NCI-H1436 treated with DMSO at 0.1 percent for 48 hours (cell line): ENCODE results near the gene ATRIP.
"Not testable (repeated sequence)": the region's sequence is repeated elsewhere in the genome, so short reads cannot be mapped to it uniquely, and the experiment has no call there.

Experiments used
- DNase-seq: peaks from one replicate; lab custom pipeline; 2025; lab: John Stamatoyannopoulos, UW

Gene ATRIP

DNA sequence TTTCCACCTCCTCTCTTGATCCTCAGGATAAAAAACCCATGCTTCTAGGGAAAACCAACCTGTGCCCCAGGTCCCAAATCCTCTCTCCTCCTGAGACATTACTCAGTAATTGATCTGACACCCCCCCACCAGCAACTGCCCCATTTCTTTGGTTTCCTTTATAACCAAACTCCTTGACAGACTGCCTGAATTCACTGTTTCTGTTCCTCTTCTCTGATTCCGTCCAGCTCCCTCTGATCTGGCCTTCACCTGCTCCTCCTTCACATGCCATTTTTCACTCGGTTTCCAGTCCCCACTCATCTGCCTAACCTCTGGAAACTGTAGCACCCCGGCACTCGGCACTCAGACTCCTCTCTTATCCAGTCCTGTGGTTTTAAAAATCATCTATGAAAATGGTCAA lies 8.7 kb upstream of the ATRIP start:
- no peak for DNase-seq

DNA sequence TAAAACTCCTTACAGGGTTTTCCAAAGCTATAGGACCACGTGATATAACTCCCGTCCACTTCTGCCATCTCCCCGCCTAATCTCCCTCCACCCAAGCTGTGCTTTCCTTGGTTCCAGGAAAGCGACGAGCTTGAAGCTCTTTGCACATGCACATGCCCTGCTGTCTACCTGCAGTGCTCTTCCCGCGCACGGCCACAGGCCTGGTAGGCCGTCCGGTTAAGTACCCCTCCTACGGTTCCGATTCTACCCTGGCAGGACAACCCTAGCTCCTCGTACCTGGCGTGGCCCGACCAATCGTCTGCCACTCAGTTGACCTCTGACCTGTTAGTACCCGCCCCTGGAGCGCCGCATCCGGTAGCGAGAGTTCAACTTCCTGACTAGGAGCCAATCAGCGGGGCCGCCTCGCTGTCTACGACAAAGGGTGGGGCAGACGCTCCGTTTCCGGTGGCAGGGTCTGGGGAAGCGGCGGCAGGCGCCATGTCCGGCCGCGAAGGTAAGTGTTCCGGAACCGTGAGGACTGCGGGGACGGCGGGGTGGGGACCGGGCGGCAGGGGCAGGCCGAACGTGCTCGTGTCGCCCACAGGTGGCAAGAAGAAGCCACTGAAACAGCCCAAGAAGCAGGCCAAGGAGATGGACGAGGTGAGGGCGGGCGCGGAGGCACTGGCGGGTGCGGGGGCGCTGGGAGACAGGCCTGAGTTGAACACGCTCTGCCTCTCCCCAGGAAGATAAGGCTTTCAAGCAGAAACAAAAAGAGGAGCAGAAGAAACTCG lies 6.5 kb upstream of the ATRIP start, which contains the start of the genes CCDC51 and TMA7:
TSS of gene CCDC51 (minus strand) at position 300 of the 770 bp plus-strand sequence. CDS start 4,991 bp downstream, outside the sequence.
TSS of gene TMA7 (plus strand) at position 438 of the 770 bp plus-strand sequence. CDS start at position 478, 40 bp downstream.
- DNase-seq = peak; percentile 75

DNA sequence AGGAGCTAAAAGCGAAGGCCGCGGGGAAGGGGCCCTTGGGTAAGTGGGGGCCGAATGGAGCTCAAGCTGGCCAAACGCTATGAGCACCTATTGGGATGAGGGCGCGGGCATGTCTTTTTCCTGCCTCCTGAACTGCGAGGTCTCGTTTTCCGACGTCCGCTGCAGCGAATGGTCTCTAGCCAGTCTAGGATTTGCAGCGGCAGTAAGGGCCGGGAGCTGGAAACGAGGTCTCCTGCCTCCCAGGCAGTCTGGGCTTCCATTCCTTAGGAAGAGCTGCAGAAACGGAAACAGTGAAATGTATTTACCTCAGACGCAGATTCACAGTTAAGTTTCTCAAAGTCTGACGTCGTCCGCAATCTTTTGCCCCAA lies 6.0 kb upstream of the ATRIP start:
- DNase-seq = no peak

DNA sequence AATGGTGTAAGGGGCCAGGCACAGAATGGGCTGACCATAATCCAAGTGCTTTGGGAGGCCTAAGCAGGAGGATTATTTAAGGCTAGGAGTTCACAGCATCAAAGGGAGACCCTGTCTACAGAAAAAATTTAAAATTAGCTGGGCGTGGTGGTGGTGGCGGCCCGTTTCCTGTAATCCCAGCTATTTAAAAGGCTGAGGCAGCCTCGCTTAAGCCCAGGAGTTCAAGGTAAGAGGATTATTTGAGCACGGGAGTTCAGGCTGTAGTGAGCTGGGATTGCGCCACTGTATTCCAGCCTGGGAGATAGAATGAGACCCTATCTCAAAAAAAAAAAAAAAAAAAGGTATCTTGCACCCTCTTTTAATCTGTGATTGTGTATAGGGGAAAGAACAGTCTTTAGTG lies 4.6 kb upstream of the ATRIP start:
- no peak for DNase-seq

DNA sequence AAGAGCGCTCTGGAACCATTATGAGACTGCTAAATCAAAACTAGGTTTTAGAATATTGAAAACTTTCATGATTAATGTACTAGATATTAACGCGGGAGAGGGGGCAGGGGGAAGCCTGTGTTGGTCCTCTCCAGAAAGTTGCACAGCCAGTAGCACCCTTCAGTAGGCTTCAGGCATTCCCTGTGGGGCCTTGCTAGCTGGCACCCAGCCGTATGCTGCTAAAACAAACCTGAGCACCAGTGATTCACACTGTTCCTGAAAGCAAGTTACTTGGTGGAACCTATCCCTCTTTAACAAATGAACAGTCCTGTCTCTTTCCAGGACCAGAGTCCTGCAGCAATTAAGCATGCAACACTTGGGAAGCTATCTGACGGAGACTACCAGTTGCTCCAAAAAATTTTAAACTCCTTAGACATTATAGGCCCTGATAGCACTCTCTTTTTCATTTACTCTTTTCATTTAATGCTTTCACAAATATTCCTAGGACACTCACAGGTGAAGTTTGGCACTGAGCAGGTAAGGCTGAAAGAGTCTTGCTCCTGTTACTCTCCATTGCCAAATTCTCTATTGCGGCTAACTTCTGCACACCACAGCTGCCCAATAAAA lies 1.2 kb upstream of the ATRIP start:
- DNase-seq = no peak

DNA sequence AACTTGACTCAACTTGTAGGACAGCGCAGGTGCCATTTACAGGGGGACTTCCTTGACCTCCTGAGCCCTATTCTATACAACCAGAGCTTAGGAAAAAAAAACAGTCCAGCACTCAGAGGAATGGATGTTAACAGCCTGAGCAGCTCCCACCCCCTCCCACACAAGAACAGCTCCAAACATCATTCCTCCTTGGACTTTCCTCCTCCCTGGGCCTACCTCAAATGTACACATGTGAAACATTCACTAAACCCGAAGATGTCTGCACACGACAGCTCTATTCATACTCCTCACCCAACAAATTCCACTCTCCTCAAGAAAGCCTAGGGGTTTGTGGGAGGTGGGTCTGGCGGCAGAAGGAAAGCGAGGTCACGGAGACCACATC lies 503 bp upstream of the ATRIP start:
- no peak for DNase-seq

DNA sequence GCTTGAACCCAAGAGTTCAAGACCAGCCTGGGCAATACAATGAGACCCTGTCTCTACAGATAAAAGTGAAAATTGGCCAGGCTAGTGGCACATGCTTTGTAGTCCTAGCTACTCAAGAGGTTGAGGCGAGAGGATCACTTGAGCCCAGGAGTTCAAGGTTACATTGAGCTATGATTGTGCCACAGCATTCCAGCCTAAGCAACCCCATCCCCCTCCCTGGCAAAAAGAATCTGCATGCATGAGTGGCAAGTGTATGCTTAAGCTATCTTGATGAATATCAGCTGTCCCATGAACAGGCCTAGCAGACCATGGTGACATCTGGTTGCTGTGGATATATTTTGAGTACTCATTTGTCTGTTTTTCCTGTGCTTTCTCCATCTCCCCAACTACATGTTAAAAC lies 4.7 kb downstream of the ATRIP start:
- DNase-seq = no peak

DNA sequence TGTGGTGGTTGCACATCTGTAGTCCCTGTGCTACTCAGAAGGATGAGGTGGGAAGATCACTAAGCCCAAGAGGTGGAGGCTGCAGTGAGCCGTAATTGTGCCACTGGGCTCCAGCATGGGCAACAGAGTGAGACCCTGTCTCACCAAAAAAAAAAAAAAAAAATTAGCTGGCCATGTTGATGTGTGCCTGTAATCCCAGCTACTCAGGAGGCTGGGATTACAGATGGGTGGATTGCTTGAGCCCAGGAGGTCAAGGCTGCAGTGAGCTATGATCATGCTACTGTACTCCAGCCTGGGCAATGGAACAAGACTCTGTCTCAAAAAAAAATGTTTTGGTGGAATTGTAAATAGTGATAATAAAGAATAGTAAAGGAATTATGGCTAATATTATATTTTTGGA lies 9.9 kb downstream of the ATRIP start:
- no peak for DNase-seq

DNA sequence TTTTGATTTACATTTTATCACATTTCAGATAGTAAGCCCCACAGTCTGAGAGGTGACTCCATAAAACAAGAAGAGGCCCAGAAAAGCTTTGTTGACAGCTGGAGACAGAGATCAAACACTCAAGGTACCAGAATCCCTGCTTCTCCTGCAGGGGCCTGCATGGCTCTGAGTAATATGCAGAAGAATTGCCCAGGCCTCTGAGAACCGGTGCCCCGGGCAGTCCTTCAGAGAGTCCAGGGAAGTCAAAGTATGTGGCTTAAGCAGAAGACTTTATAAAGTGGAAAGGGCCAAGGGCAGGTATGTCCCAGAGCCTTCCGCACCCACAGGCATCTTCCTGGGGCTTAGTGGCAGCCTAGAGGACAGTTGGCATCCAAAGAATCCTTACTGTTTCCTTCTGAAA lies 12.8 kb downstream of the ATRIP start:
- DNase-seq = no peak

DNA sequence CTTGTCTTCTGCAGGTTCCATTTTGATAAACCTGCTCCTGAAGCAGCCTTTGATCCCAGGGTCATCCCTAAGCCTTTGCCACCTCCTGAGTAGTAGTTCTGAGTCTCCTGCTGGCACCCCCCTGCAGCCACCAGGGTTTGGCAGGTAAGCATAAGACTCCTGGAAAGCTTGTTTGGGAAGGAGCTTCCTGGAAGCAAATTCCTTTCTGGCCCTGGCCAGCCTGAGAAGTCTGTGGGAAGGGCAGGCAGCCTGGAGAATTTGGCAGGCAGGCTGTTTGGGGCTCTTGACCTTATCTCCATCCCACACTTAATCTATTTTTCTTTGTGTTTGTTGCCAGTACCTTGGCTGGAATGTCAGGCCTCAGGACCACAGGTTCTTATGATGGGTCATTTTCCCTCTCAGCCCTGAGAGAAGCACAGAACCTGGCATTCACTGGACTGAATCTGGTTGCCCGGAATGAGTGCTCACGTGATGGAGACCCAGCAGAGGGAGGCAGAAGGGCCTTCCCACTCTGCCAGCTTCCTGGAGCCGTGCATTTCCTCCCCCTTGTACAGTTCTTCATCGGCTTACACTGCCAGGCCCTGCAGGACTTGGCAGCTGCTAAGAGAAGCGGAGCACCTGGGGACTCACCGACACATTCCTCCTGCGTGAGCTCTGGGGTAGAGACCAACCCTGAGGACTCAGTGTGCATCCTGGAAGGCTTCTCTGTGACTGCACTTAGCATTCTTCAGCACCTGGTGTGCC lies 13.4 kb downstream of the ATRIP start:
- DNase-seq = no peak

DNA sequence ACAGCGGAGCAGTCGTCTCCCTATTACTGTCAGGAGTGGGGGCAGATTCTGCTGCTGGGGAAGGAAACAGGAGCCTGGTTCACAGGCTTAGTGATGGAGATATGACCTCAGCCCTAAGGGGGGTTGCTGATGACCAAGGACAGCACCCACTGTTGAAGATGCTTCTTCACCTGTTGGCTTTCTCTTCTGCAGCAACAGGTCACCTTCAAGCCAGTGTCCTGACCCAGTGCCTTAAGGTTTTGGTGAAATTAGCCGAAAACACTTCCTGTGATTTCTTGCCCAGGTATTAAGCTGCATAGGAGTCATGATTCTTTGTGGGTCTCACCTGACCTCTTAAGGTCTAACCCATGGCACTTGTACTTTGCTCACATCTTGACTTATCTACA lies 14.0 kb downstream of the ATRIP start:
- no peak for DNase-seq

DNA sequence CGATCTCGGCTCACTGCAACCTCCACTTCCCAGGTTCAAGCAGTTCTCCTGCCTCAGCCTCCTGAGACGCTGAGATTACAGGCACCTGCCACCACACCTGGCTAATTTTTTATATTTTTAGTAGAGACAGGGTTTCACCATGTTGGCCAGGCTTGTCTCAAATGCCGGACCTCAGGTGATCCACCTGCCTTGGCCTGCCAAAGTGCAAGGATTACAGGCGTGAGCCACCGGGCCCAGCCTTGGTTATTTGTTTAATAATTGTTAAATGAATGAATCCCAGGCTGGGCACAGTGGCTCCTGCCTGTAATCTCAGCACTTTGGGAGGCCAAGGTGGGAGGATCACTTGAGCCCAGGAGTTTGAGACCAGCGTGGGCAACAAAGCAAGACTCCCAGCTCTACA lies 15.2 kb downstream of the ATRIP start:
- DNase-seq = not testable (repeated sequence)

DNA sequence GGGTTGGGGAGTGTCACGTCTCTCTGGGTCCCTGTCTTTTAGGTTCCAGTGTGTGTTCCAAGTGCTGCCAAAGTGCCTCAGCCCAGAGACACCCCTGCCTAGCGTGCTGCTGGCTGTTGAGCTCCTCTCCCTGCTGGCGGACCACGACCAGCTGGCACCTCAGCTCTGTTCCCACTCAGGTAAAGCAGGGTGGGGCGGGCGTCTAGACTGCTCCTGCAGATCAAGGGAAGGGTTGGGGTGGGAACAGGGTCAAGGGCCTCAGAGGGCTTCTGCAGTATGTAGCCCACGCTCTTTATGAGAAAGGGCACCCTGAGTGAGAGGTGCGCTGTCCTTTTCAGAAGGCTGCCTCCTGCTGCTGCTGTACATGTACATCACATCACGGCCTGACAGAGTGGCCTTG lies 17.2 kb downstream of the ATRIP start:
- no peak for DNase-seq

DNA sequence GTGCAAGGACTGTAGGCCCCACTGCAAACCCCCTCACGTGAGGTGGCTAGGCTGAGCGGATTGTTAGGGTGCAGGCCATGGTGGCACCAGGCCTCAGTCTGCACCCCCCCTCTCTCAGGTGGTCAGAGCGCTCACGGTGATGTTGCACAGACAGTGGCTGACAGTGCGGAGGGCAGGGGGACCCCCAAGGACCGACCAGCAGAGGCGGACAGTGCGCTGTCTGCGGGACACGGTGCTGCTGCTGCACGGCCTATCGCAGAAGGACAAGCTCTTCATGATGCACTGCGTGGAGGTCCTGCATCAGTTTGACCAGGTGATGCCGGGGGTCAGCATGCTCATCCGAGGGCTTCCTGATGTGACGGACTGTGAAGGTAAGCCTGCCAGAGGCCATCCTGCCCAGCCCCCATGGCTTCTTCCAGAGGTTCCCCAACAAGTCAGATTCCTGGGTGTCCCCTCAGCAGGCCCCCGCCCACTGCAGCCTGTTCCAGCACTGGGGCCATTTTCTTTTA lies 18.2 kb downstream of the ATRIP start:
- no peak for DNase-seq

DNA sequence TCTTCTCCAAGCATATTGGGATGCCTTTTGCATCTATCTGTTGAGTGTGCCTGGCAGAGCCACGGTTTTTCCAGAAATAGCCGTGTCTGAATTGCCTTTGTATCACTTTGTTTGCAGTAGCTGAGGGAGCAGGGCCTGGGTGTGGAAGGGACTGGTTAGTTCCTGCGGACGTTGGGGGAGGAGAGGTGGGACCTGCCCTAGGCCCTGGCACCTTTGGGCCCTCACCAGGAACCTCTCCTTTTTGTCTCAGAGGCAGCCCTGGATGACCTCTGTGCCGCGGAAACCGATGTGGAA lies 18.6 kb downstream of the ATRIP start:
- no peak for DNase-seq

DNA sequence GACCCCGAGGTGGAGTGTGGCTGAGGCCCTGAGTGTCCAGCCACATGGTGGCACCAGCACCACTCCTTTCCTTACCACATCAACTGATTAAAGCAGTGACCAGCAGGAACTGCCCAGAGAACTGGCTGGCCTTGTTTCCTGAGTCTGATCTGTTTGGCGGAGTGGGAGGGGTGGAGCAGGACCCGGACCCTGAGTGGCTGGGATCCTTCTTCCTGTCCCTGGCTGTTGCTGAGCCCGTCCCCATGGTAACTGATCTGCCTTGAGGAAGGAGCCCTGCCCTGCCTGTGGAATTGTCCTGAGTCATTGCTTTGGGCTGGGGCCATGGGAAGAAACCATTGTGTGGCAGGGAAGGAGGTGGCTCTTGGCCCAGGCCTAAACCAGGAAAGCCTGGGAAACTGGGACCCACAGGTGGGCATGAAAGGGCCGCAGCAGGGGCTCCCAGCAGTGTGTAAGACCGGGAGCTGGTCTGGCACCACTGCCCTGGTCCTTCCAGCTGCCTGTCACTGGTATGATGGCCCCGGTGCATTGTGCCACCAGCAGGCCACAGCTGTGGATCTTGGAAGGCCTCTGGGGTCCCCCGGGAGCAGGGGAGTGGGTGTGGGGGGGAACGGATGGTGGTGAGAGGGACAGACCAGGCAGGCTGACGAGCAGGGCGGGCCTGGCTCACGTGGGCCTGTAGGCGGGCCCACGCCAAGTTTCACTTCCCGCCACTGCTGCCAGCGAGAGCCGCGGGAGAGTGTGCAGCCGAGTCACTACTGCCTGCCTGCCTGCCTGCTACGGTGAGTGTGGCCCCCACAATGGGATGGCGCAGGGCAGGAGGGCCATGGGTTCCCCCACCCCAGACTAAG lies 19.2 kb downstream of the ATRIP start:
- DNase-seq = peak; percentile 0

DNA sequence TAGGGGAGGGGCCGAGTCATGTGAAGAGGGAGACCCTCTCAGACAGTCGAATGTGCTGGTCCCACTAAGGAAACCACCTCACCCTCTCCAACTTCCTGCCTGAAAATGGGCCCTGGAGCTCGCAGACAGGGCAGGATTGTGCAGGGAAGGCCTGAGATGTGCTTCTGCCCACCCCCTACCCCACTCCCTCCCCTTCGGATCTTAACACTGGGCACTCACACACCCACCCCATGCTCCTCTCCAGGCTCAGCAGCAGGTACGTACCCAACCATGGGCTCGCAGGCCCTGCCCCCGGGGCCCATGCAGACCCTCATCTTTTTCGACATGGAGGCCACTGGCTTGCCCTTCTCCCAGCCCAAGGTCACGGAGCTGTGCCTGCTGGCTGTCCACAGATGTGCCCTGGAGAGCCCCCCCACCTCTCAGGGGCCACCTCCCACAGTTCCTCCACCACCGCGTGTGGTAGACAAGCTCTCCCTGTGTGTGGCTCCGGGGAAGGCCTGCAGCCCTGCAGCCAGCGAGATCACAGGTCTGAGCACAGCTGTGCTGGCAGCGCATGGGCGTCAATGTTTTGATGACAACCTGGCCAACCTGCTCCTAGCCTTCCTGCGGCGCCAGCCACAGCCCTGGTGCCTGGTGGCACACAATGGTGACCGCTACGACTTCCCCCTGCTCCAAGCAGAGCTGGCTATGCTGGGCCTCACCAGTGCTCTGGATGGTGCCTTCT lies 20.0 kb downstream of the ATRIP start:
- DNase-seq = no peak

DNA sequence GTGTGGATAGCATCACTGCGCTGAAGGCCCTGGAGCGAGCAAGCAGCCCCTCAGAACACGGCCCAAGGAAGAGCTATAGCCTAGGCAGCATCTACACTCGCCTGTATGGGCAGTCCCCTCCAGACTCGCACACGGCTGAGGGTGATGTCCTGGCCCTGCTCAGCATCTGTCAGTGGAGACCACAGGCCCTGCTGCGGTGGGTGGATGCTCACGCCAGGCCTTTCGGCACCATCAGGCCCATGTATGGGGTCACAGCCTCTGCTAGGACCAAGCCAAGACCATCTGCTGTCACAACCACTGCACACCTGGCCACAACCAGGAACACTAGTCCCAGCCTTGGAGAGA lies 20.5 kb downstream of the ATRIP start:
- no peak for DNase-seq

DNA sequence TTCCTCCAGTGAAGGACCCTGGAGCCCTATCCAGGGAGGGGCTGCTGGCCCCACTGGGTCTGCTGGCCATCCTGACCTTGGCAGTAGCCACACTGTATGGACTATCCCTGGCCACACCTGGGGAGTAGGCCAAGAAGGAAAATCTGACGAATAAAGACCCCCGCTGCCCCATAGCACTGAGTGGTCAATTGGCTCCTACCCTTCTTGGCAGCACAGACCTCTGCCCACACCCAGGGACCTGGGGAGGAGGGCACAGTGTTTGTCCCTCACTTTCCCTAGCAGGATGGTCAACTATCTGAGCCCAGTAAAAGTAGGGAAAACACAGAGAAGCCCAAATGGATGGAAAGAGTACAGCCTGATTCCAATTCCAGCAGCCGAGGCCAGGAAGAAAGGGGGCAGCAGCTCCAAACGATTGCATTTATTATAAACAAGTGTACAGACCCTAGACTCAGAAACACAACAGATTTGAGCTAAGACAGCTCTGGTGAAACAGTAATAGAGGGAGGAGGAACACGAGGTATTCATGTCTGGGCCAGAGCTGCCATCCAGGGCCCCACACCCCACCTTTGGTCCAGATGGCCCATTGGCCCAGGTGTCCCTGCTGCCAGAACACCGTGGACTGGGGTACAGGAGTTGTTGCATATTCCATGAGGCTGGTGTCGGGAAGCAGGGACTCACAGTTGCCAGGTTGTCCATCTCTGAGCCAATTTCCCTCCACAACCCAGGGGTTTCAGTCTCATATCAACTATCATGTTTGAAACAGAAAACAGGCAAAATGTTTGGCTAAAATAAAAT lies 21.1 kb downstream of the ATRIP start:
- DNase-seq = no peak

DNA sequence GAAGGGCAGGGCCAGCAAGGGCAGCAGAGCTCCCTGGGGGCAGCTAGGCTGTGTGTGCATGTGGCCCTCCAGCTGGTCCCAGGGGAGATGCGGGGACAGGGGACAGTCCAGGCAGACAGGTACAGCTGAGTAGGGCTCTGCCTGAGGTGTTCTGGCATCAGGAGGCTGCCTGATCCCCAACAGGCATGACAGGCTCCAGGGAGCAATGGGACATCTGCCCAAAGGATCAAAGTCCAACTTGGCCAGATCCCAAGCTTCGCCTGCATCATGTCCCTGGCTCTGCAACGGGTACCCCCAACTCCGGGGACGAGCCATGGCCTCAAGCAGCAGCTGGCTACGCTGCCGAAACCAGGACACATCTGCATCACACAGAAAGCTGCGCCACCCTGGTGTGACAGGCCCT lies 21.8 kb downstream of the ATRIP start:
- DNase-seq = no peak
